HepG2 (cell line): Measurements from ENCODE around the gene ADD2. TPM values are rescaled to one million over a fixed set of nuclear protein-coding genes. Genes with fewer than 3 reads are reported as not detected.

Source experiments
- ATAC-seq: fragments of 200-7000 bp; cut with Tn5 transposase; 3 replicates; pipeline ENCODE4 v1.9.1; 2020; ENCODE audit warnings: mild to moderate bottlenecking, moderate library complexity
- BruUV-seq: library from RNA; stranded (reverse); fragments of 400-500 nt; replicated peaks from 2 replicates; lab custom pipeline; 2021; lab: Mats Ljungman, UMichigan
- CTCF ChIA-PET: fragments of 300-600 bp; formaldehyde crosslinking; extraction: SDS; loops from one replicate; lab custom pipeline; 2021; ENCODE audit warnings: low total read pairs, inconsistent platforms, low intra/inter-chr PET ratio; lab: Yijun Ruan, JAX
- POLR2A ChIA-PET: fragments of 350-600 bp; sonication (Branson Sonifier 250); formaldehyde crosslinking; loops from one replicate; lab custom pipeline; 2020; ENCODE audit warnings: antibody characterized with exemption, inconsistent platforms; lab: Yijun Ruan, JAX
- DNase-seq: peaks from one replicate; pipeline ENCODE4 v3.0.0-alpha.2; 2015; ENCODE audit warnings: low spot score
- FAIRE-seq: peaks from 3 replicates; lab custom pipeline; 2011; peaks lifted over from hg19 to GRCh38; lab: Jason Lieb, UNC
- H2AFZ ChIP-seq: one replicate; pipeline ENCODE4 v1.6.1; 2011; ENCODE audit warnings: low read length, inconsistent platforms
- H3K27ac ChIP-seq: fragments of 300-600 bp; 3 replicates; pipeline ENCODE4 v1.8.0; 2011; ENCODE audit warnings: mixed run types, mild to moderate bottlenecking, mixed read lengths, low read length, inconsistent platforms; ENCODE audit not compliant: insufficient read depth; ENCODE audit errors: extremely low read length
- H3K27me3 ChIP-seq, 2 experiments: fragments of 200-600 bp in 1 of 2; 2 replicates in 1 of 2; 3 replicates in 1 of 2; pipeline versions ENCODE4 v1.6.0 to v1.8.0; 2011; ENCODE audit warnings: low read length in 2 of 2, mild to moderate bottlenecking in 2 of 2, moderate library complexity in 2 of 2, inconsistent platforms in 1 of 2; ENCODE audit not compliant: insufficient read depth in 2 of 2, control insufficient read depth in 1 of 2
- H3K36me3 ChIP-seq, 2 experiments: fragments of 200-600 bp in 1 of 2; replicated peaks in 1 of 2; 2 replicates in 1 of 2; 3 replicates in 1 of 2; pipeline versions ENCODE4 v1.5.1 to v1.8.0; 2011; ENCODE audit warnings: low read length in 2 of 2, inconsistent platforms in 1 of 2; ENCODE audit not compliant: insufficient read depth in 2 of 2, control insufficient read depth in 1 of 2
- H3K4me1 ChIP-seq: 2 replicates; pipeline ENCODE4 v1.5.1; 2012; ENCODE audit warnings: low read length, inconsistent platforms; ENCODE audit not compliant: insufficient read depth
- H3K4me2 ChIP-seq: 2 replicates; pipeline ENCODE4 v1.6.0; 2011; ENCODE audit warnings: low read depth, low read length, inconsistent platforms
- H3K4me3 ChIP-seq, 3 experiments: fragments of 200-600 bp in 1 of 3; sonication (generic), shearing (Covaris generic) in 1 of 3; replicated peaks in 1 of 3; 2 replicates each; pipeline ENCODE4 v1.5.1; 2011 to 2016; ENCODE audit warnings: low read length in 3 of 3, inconsistent platforms in 2 of 3, low read depth in 2 of 3, mild to moderate bottlenecking in 2 of 3, control low read depth in 1 of 3, mixed read lengths in 1 of 3; ENCODE audit not compliant: insufficient read depth in 1 of 3
- H3K79me2 ChIP-seq: one replicate; pipeline ENCODE4 v1.6.1; 2011; ENCODE audit warnings: low read length, inconsistent platforms; ENCODE audit not compliant: insufficient read depth
- H3K9ac ChIP-seq: 2 replicates; pipeline ENCODE4 v1.6.0; 2011; ENCODE audit warnings: mild to moderate bottlenecking, low read depth, low read length, inconsistent platforms; ENCODE audit not compliant: insufficient read depth
- H3K9me3 ChIP-seq: 2 replicates; pipeline ENCODE4 v1.5.1; 2012; ENCODE audit warnings: mild to moderate bottlenecking, low read length
- H4K20me1 ChIP-seq: 2 replicates; pipeline ENCODE4 v1.6.0; 2011; ENCODE audit warnings: inconsistent platforms, mild to moderate bottlenecking, low read length, moderate library complexity; ENCODE audit not compliant: insufficient read depth
- CREB1 ChIP-seq, 2 experiments: fragments of 450-650 bp in 1 of 2; IDR thresholded peaks; 2 replicates each; pipeline ENCODE4 v1.6.1; 2016 to 2017; ENCODE audit warnings: control low read depth in 1 of 2, mild to moderate bottlenecking in 1 of 2, missing compliant biosample characterization in 1 of 2, missing genetic modification characterization in 1 of 2
- GPN1 ChIP-seq: sonication (generic); formaldehyde crosslinking; IDR thresholded peaks from 2 replicates; pipeline ENCODE4 v1.5.1; 2020; ENCODE audit warnings: missing genetic modification reagents, borderline replicate concordance
- NAIF1 ChIP-seq: sonication (generic); formaldehyde crosslinking; IDR thresholded peaks from 2 replicates; pipeline ENCODE4 v1.5.0; 2020; ENCODE audit warnings: mild to moderate bottlenecking, missing genetic modification reagents, borderline replicate concordance
- NR2F2 ChIP-seq: IDR thresholded peaks from 2 replicates; pipeline ENCODE4 v1.6.1; 2012; ENCODE audit warnings: low read depth, inconsistent platforms, borderline replicate concordance
- PAXIP1 ChIP-seq: sonication (generic); formaldehyde crosslinking; conservative IDR thresholded peaks from 2 replicates; pipeline ENCODE4 v1.4.0; 2020; ENCODE audit warnings: mild to moderate bottlenecking, missing genetic modification reagents, moderate library complexity
- UBTF ChIP-seq: sonication (generic); formaldehyde crosslinking; IDR thresholded peaks from 2 replicates; pipeline ENCODE4 v1.4.0; 2020; ENCODE audit warnings: mild to moderate bottlenecking, missing genetic modification reagents
- ZNF503 ChIP-seq: sonication (generic); formaldehyde crosslinking; IDR thresholded peaks from 2 replicates; pipeline ENCODE4 v1.4.0; 2020; ENCODE audit warnings: missing genetic modification reagents
- ZSCAN30 ChIP-seq: sonication (generic); formaldehyde crosslinking; IDR thresholded peaks from 2 replicates; pipeline ENCODE4 v1.5.0; 2020; ENCODE audit warnings: mild to moderate bottlenecking, missing genetic modification reagents
- WGBS: methylation state at CpG from one replicate; pipeline ENCODE4 v1.1.6; 2017; ENCODE audit warnings: low lambda C conversion rate; 5-methylcytosine and 5-hydroxymethylcytosine counted together
- in situ Hi-C: cut with HindIII; loops from 2 replicates; pipeline ENCODE4 v1.10.0; 2017; ENCODE audit warnings: low pct_unique_long_range_greater_than_20kb; ENCODE audit not compliant: extremely low pct_ligation_motif_present
- intact Hi-C: fragments of 100-400 bp; cut with micrococcal nuclease; formaldehyde crosslinking; loops from one replicate; pipeline ENCODE4 v1.10.0; 2022; ENCODE audit not compliant: unreplicated experiment
- polyA plus RNA-seq, 8 experiments: library from polyadenylated mRNA; depleted of rRNA in 3 of 8; stranded (reverse) in 7 of 8; unstranded in 1 of 8; fragments of >200 nt; fragmentation: Illumina TruSeq in 4 of 8; extraction: Trizol in 4 of 8; gene quantifications; 2 replicates each; pipeline versions ENCODE4 v1.2.1 to v1.2.3, GENCODE V29; 2011 to 2016; ENCODE audit warnings: low read depth in 4 of 8, missing spikeins in 1 of 8, mixed read lengths in 1 of 8; ENCODE audit not compliant: insufficient read depth in 1 of 8
- total RNA-seq, 5 experiments: library from RNA; depleted of rRNA; stranded (reverse); fragments of >200 nt; fragmentation: Illumina TruSeq; extraction: Trizol; gene quantifications; 2 replicates each; pipeline ENCODE4 v1.2.3, GENCODE V29; 2016; ENCODE audit warnings: low read depth in 1 of 5
- TF ChIP-seq, protein P1 (sequence below): fragments of 450-650 bp; IDR thresholded peaks from 2 replicates; pipeline ENCODE4 v1.6.1; 2017; ENCODE audit warnings: mild to moderate bottlenecking
- TF ChIP-seq, protein P2 (sequence below): sonication (generic); formaldehyde crosslinking; IDR thresholded peaks from 2 replicates; pipeline ENCODE4 v1.5.0; 2020; ENCODE audit warnings: mild to moderate bottlenecking, missing genetic modification reagents

Gene ADD2
- total and polyA plus RNA-seq, 2 of the 13 experiments (the other 11 are each of a cell fraction or from before 2014, with no cell fraction given) = 0.05 to 0.13 TPM

GRCh38 chr2:70807828-70808118, 39.8 kb upstream of the ADD2 start:
- no peaks in the 10 kb centered on the region for H4K20me1 ChIP-seq
- ATAC-seq = no peak
- no peaks in the 10 kb centered on the region for H3K79me2 ChIP-seq
- 62% methylated on average over 4 of the region's 4 CpGs for WGBS
- CTCF ChIA-PET = no interaction called here
- peak overlapping the region; percentile 93 for H3K27ac ChIP-seq
- DNase-seq = no peak
- in situ Hi-C loops (no loop called here), intact Hi-C loops (loop anchor here (2.0 to 5.0 kb wide), 2 partner anchors 17 to 55 kb away; no protein-coding TSS in a partner anchor)
- no peak for FAIRE-seq
- H3K9ac ChIP-seq = peak overlapping the region; percentile 79
- H3K4me2 ChIP-seq = peak overlapping the region; percentile 88
- H3K9me3 ChIP-seq = no peaks in the 10 kb centered on the region
- H3K36me3 ChIP-seq = no peaks in the 10 kb centered on the region
- TSS peak; percentile 75 for BruUV-seq
- no peaks in the 10 kb centered on the region for H3K27me3 ChIP-seq
- H2AFZ ChIP-seq = no peak overlapping the region
- POLR2A ChIA-PET = interaction anchor here (1.1 to 2.4 kb wide), 4 partner anchors 9 to 261 kb away, joined by 3 to 7 read pairs (median 4); partner anchors contain the start of genes CLEC4F and NAGK
- peaks cover 62% of the 10 kb centered on the region for H3K4me1 ChIP-seq
- H3K4me3 ChIP-seq = peak overlapping the region in 2 of 3 experiments; percentile 3 to 52; a peak in 3 of 6 replicates
- 0 out of 2 replicates have a peak, but pooled peaks have one; percentile 59 for TF ChIP-seq NAIF1
- TF ChIP-seq, protein P1, sequence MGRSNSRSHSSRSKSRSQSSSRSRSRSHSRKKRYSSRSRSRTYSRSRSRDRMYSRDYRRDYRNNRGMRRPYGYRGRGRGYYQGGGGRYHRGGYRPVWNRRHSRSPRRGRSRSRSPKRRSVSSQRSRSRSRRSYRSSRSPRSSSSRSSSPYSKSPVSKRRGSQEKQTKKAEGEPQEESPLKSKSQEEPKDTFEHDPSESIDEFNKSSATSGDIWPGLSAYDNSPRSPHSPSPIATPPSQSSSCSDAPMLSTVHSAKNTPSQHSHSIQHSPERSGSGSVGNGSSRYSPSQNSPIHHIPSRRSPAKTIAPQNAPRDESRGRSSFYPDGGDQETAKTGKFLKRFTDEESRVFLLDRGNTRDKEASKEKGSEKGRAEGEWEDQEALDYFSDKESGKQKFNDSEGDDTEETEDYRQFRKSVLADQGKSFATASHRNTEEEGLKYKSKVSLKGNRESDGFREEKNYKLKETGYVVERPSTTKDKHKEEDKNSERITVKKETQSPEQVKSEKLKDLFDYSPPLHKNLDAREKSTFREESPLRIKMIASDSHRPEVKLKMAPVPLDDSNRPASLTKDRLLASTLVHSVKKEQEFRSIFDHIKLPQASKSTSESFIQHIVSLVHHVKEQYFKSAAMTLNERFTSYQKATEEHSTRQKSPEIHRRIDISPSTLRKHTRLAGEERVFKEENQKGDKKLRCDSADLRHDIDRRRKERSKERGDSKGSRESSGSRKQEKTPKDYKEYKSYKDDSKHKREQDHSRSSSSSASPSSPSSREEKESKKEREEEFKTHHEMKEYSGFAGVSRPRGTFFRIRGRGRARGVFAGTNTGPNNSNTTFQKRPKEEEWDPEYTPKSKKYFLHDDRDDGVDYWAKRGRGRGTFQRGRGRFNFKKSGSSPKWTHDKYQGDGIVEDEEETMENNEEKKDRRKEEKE = no peak
- TF ChIP-seq ZSCAN30 (CRISPR knock-in tag) = 0 out of 2 replicates have a peak, but pooled peaks have one; percentile 78
- no peak for TF ChIP-seq PAXIP1
- no peak for TF ChIP-seq ZNF503 (CRISPR knock-in tag)
- TF ChIP-seq, protein P2, sequence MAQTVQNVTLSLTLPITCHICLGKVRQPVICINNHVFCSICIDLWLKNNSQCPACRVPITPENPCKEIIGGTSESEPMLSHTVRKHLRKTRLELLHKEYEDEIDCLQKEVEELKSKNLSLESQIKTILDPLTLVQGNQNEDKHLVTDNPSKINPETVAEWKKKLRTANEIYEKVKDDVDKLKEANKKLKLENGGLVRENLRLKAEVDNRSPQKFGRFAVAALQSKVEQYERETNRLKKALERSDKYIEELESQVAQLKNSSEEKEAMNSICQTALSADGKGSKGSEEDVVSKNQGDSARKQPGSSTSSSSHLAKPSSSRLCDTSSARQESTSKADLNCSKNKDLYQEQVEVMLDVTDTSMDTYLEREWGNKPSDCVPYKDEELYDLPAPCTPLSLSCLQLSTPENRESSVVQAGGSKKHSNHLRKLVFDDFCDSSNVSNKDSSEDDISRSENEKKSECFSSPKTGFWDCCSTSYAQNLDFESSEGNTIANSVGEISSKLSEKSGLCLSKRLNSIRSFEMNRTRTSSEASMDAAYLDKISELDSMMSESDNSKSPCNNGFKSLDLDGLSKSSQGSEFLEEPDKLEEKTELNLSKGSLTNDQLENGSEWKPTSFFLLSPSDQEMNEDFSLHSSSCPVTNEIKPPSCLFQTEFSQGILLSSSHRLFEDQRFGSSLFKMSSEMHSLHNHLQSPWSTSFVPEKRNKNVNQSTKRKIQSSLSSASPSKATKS = 0 out of 2 replicates have a peak, but pooled peaks have one; percentile 67
- no peak for TF ChIP-seq GPN1 (CRISPR knock-in tag)
- TF ChIP-seq UBTF (CRISPR knock-in tag) = no peak
- no peak for TF ChIP-seq CREB1 (IDR thresholded peaks at IDR 0.05)
- no peak for TF ChIP-seq CREB1 (CRISPR knock-in tag; IDR thresholded peaks at IDR 0.05)
- no peak for TF ChIP-seq NR2F2
